Epithelial cell of proximal tubule (primary cell): Measurements from ENCODE around the gene SMIM12. TPM values are rescaled to one million over a fixed set of nuclear protein-coding genes. Genes with fewer than 3 reads are reported as not detected.

Experiments used
- DNase-seq: peaks from one replicate; pipeline ENCODE4 v3.0.0-alpha.2; 2011; ENCODE audit warnings: low read depth
- H3K4me3 ChIP-seq: 2 replicates; pipeline ENCODE4 v1.5.1; 2011; ENCODE audit warnings: low read depth, mild to moderate bottlenecking, low read length
- total RNA-seq: library from RNA; depleted of rRNA; stranded (reverse); fragments of >200 nt; gene quantifications from 2 replicates; pipeline ENCODE4 v1.2.3, GENCODE V29; 2015
- TF ChIP-seq, protein P1 (sequence below): conservative IDR thresholded peaks from 2 replicates; pipeline ENCODE4 v1.5.1; 2012; ENCODE audit warnings: low read depth, mild to moderate bottlenecking, low read length

The SMIM12 gene
- total RNA-seq, 1 donor from 2014 or later = 30.8 TPM

DNA sequence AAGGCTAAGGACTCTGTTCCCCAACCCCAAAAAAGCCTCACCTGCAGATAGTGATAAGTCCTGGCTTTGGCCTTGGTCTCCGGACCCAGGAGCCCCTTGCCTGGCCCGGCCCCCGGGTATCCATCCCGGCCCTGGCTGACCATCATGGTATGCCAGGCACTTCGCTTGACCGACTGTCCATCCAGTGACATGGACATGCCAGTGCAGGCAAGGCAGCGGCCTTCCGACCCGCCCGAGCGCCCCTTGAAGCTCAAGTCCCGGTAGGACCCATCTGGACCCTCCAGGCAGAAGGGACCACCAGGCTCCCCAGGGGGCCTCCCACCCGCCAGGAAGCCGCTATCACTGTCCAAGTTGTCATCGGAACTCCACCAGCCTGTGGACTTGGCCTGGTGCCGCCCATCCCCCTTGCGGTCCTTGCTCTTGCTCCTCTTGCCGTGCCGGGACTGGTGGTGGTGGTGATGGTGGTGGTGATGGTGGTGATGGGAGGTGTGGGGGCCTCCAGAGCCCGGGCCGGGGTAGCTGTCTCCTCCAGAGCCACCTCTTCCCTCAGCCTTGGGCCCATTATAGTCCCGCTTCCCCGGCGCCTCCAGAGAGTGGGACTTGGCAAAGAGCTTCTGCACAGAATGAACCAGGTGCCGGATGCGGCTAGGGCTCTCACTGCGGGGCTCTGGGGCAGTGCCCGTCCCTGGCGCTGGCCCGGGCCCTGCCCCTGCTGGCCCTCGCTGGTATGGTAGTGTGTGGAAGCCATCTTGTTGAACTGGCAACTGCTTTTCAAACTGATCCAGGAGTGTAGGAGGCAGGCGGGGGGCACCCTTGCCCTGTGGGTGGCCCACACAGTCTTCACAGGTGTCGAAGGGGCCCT, 44.9 kb upstream of the SMIM12 start:
- no peak for DNase-seq
- TF ChIP-seq, protein P1, sequence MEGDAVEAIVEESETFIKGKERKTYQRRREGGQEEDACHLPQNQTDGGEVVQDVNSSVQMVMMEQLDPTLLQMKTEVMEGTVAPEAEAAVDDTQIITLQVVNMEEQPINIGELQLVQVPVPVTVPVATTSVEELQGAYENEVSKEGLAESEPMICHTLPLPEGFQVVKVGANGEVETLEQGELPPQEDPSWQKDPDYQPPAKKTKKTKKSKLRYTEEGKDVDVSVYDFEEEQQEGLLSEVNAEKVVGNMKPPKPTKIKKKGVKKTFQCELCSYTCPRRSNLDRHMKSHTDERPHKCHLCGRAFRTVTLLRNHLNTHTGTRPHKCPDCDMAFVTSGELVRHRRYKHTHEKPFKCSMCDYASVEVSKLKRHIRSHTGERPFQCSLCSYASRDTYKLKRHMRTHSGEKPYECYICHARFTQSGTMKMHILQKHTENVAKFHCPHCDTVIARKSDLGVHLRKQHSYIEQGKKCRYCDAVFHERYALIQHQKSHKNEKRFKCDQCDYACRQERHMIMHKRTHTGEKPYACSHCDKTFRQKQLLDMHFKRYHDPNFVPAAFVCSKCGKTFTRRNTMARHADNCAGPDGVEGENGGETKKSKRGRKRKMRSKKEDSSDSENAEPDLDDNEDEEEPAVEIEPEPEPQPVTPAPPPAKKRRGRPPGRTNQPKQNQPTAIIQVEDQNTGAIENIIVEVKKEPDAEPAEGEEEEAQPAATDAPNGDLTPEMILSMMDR = no peak
- no peak overlapping the region for H3K4me3 ChIP-seq

DNA sequence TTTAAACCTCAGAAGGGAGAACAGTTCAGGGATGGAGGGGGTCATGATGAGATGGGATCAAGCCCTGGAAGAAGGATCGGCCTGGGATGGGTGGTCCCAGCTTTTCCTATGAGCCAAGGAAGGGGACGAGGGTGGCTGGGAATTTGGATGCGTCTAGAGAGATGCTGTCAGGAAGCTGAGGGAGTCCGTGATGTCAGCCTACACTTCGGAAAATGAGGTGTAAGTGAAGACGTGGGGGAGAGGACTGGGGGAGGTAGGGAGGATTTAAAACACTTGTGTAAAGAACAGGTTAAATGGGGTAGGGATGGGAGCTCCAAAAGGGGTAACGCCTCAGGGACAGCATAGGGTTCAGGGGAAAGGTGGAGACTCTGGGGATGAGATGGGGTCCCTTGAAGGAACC, 42.4 kb upstream of the SMIM12 start:
- no peak overlapping the region for H3K4me3 ChIP-seq
- no peak for DNase-seq
- TF ChIP-seq, protein P1 = no peak

DNA sequence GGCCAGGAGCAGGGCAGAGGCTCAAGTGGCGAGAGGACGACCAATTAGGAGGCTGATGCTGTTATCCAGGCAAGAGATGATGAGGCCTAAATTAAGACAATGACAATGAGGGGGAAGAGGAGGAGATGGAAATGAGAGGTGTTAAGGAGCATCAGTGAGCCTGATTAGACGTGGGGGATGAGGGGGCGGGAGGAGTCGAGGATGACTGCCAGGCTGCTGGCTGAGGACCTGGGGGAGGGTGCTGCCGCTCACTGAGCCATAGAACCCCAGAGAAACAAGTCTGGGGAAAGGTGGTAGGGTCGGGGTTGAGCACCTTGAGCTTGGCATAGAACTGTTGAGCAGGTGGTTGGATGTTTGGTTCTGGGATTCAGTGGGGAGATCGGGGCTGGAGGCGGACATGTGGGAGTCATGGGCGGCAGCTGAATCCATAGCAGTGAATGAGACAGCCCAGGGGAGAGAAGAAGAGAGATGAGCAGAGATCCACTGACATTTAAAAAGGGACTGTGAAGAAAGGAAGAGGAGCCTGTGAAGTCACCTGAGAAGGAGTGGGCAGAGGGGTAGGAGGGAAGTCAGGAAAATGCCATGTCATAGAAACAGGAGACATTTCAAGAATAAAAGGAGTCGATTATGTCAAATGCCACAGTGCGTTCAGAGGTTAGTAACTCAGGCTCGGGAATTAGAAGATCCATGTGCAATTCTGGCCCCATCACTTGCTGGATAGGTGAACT, 41.4 kb upstream of the SMIM12 start:
- TF ChIP-seq, protein P1 = no peak
- no peak for DNase-seq

DNA sequence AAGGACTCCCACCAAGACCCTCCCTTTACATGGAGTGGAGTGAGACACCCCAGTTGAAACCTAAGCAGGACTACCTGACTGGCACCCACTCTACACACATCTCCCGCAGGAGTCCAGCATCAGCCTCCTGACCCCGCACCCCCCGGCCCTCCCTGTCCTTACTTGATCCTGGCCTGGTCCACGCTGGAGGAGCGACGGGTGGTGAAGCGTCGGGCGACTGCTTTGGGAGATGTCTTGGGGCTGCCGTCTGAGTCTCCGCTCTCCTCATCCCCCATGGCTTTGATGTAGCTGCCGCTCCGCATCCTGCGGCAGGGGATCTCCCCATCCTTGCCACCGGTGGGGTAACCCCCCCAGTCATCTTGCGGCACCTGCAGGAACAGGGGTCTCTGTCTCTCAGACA, 40.4 kb upstream of the SMIM12 start:
- DNase-seq = no peak
- TF ChIP-seq, protein P1 = no peak
- H3K4me3 ChIP-seq = no peak overlapping the region

More for the DNA sequence above, 41.4 kb upstream of the SMIM12 start:
- H3K4me3 ChIP-seq = no peak overlapping the region

DNA sequence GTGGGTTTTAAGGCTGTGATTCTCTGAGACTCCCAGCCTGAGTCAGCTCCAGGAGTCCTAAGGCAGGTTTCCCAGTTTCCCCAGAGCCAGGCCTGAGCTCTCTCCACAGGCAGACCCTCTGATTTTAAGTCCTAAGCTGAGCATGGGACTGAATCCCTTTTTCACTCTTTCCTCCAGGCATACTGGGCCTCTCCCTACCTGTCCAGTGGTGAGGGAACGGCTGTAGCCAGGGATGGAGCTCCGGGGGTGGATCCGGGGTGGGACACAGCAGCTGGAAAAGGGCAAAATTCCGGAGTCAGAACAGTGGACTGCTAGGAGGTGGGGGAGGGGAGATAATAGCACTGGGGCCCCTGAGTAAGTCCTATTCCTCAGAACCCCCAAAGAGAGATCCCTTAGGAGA, 39.9 kb upstream of the SMIM12 start:
- no peak for DNase-seq
- TF ChIP-seq, protein P1 = no peak
- H3K4me3 ChIP-seq = no peak overlapping the region

DNA sequence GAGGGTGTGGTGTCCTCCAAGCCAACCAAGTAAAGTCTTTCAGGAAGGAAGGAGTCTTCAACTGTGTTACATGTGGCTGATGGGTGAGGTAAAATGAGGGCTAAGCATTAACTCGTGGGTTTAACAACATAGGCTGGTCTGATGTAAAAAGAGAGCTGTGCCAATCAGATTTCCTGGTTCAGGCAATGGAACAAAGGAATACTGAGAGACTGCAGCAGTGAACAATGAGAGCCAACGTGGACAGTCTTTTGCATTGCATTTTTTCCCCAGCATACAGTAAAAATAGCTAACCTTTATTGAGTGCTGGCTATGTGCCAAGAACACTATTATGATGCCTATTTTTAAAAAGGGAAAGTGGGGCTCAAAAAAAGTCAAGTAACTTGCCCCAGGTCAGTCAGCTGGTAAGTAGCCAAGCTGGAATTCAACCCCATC, 38.8 kb upstream of the SMIM12 start:
- TF ChIP-seq, protein P1 = no peak
- no peak overlapping the region for H3K4me3 ChIP-seq
- DNase-seq = no peak
